ENCODE data around the gene RAB1B. TPM values are rescaled to one million over a fixed set of nuclear protein-coding genes. Genes with fewer than 3 reads are reported as not detected.

Gene RAB1B
- total RNA-seq, 2 donors from 2014 or later = 122 to 126 TPM

DNA sequence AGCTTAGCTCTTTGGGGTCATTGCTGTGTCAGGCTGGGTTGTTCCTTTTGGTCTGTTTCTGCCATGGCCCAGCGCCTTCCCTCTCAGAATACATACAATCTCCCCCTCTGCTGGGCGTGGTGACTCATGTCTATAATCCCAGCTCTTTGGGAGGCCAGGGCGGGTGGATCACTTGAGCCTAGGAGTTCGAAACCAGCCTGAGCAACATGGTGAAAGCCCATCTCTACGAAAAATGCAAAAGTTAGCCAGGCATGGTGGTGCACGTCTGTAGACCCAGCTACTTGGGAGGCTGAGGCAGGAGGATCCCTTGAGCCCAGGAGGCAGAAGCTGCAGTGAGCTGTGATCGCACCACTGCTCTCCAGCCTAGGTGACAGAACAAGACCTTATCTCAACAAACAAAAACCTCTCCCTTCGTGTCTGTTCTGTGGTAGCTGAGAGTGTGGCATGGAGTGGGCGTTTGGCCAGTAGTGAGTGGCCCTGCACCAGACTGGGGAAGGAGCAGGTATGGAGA, 46.7 kb upstream of the RAB1B start:
- peaks cover 35% of the 10 kb centered on the region for H3K36me3 Mint-ChIP-seq (ENCODE audit: low read depth)
- H3K9me3 ChIP-seq (ENCODE audit: control insufficient read depth, low read length) = no peaks in the 10 kb centered on the region
- H3K4me3 Mint-ChIP-seq = no peak overlapping the region
- H3K27me3 Mint-ChIP-seq (ENCODE audit: insufficient read depth) = no peaks in the 10 kb centered on the region
- TF ChIP-seq CTCF (conservative IDR thresholded peaks at IDR 0.05) = no peak
- H3K36me3 ChIP-seq (ENCODE audit: control insufficient read depth, insufficient read depth, low read length) = peaks cover 68% of the 10 kb centered on the region
- H3K4me3 ChIP-seq (ENCODE audit: low read length) = no peak overlapping the region
- H3K9me3 Mint-ChIP-seq = no peaks in the 10 kb centered on the region
- no peaks in the 10 kb centered on the region for H3K27me3 ChIP-seq (ENCODE audit: control insufficient read depth, insufficient read depth, low read length, poor library complexity, severe bottlenecking)
- peaks cover 2% of the 10 kb centered on the region for H3K4me1 Mint-ChIP-seq
- H3K9ac ChIP-seq (ENCODE audit: extremely low read depth, low read length, poor library complexity, severe bottlenecking) = no peak overlapping the region
- H3K27ac Mint-ChIP-seq = peak overlapping the region; percentile 29
- H3K27ac ChIP-seq (ENCODE audit: low read depth, low read length) = no peak overlapping the region
- DNase-seq = peak; percentile 43
- no peaks in the 10 kb centered on the region for H3K4me1 ChIP-seq (ENCODE audit: control insufficient read depth, insufficient read depth, low read length)
- 87 to 96% methylated on average over 7 to 9 of the region's 9 CpGs for WGBS, 2 experiments (ENCODE audit: insufficient coverage in 1 of 2, insufficient read length in 1 of 2)

DNA sequence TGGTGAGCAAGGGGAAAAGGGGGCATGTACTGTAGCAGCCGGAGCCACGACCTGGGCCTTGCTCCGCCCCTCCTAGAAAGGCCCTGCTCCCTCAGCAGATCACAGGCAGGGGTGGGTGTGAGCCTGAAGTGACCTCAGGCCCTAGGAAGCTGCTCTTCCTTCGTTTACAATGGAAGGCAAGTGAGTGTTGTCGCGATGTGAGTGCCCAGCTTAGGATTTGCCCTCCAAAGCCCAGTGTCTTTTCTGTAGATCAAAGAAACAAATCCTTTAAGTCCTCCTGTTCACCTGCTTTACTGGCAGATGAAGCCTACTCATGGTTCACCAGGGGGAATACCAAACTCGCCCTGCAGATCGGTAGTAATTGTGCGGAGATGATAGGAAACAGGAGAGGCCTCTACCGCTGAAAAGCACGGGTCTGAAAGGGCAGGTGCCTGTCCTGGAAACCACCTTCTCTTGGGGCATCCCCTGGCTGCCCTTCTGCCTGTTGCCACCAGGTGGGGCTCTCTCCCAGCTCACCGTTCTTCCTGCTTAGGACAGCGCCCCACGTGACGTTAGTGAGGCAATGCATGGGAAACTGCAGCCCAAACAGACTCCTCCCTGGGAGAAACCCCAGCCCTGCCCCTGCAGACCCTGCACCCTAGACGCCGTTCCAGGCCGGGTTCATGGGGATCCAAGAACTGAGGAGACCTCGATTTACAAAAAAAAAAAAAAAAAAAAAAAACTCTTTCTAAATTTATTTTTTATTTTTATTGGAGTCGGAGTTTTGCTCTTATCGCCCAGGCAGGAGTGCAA, 45.9 kb upstream of the RAB1B start:
- H3K9me3 ChIP-seq (ENCODE audit: control insufficient read depth, low read length) = no peaks in the 10 kb centered on the region
- 17 to 35% methylated on average over 8 to 21 of the region's 21 CpGs for WGBS, 2 experiments (ENCODE audit: insufficient coverage in 1 of 2, insufficient read length in 1 of 2)
- H3K27me3 Mint-ChIP-seq (ENCODE audit: insufficient read depth) = no peaks in the 10 kb centered on the region
- H3K4me1 ChIP-seq (ENCODE audit: control insufficient read depth, insufficient read depth, low read length) = no peaks in the 10 kb centered on the region
- TF ChIP-seq CTCF (conservative IDR thresholded peaks at IDR 0.05) = peak; percentile 100
- H3K36me3 Mint-ChIP-seq (ENCODE audit: low read depth) = peaks cover 35% of the 10 kb centered on the region
- no peak overlapping the region for H3K4me3 ChIP-seq (ENCODE audit: low read length)
- H3K27me3 ChIP-seq (ENCODE audit: control insufficient read depth, insufficient read depth, low read length, poor library complexity, severe bottlenecking) = no peaks in the 10 kb centered on the region
- no peak overlapping the region for H3K27ac ChIP-seq (ENCODE audit: low read depth, low read length)
- H3K4me3 Mint-ChIP-seq = no peak overlapping the region
- no peaks in the 10 kb centered on the region for H3K9me3 Mint-ChIP-seq
- H3K36me3 ChIP-seq (ENCODE audit: control insufficient read depth, insufficient read depth, low read length) = peaks cover 62% of the 10 kb centered on the region
- no peak overlapping the region for H3K9ac ChIP-seq (ENCODE audit: extremely low read depth, low read length, poor library complexity, severe bottlenecking)
- peak; percentile 96 for DNase-seq
- peaks cover 2% of the 10 kb centered on the region for H3K4me1 Mint-ChIP-seq
- peak overlapping the region; percentile 64 for H3K27ac Mint-ChIP-seq

DNA sequence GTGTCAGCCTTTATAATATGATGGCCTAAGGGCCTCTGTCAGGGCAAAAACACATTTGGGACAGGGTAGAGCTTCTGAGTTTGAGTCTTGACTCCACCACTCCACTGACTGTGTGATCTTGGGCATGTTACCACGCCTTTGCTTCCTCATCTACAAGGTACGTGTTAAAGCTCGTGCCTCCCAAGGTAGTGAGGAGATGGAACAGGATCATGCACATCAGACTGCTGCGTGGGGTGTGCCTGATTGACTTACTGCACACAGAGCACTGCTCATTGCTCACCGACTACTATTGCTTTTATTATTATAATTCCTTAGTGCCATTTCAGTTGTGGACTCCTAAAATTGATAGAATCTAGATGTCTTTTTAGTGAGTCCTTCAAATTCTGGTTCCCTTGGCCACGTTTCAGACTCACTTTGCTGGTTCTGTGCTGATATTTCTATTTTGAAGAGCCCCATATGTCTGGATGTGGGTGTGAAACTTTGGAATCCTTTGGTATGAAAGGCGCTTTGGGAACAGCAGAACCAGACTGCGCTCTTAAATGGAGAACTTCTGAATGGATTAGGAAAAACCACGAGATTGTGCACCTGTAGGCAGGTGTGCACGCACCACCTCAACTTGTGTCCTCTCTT, 44.1 kb upstream of the RAB1B start:
- H3K36me3 Mint-ChIP-seq (ENCODE audit: low read depth) = peaks cover 38% of the 10 kb centered on the region
- no peaks in the 10 kb centered on the region for H3K9me3 ChIP-seq (ENCODE audit: control insufficient read depth, low read length)
- no peak overlapping the region for H3K9ac ChIP-seq (ENCODE audit: extremely low read depth, low read length, poor library complexity, severe bottlenecking)
- no peak overlapping the region for H3K4me3 Mint-ChIP-seq
- DNase-seq = peak; percentile 17
- no peak overlapping the region for H3K27ac Mint-ChIP-seq
- no peaks in the 10 kb centered on the region for H3K27me3 ChIP-seq (ENCODE audit: control insufficient read depth, insufficient read depth, low read length, poor library complexity, severe bottlenecking)
- H3K27me3 Mint-ChIP-seq (ENCODE audit: insufficient read depth) = no peaks in the 10 kb centered on the region
- peaks cover 5% of the 10 kb centered on the region for H3K4me1 Mint-ChIP-seq
- H3K27ac ChIP-seq (ENCODE audit: low read depth, low read length) = no peak overlapping the region
- no peak for TF ChIP-seq CTCF (conservative IDR thresholded peaks at IDR 0.05)
- no peaks in the 10 kb centered on the region for H3K4me1 ChIP-seq (ENCODE audit: control insufficient read depth, insufficient read depth, low read length)
- no peak overlapping the region for H3K4me3 ChIP-seq (ENCODE audit: low read length)
- H3K36me3 ChIP-seq (ENCODE audit: control insufficient read depth, insufficient read depth, low read length) = peaks cover 64% of the 10 kb centered on the region
- no peaks in the 10 kb centered on the region for H3K9me3 Mint-ChIP-seq
- 94 to 95% methylated on average over 7 to 10 of the region's 10 CpGs for WGBS, 2 experiments (ENCODE audit: insufficient coverage in 1 of 2, insufficient read length in 1 of 2)
